A549 (cell line): Measurements from ENCODE around the gene ATOX1. TPM values are rescaled to one million over a fixed set of nuclear protein-coding genes. Genes with fewer than 3 reads are reported as not detected.

Experiments used
- ATAC-seq, 2 experiments: fragments of 200-7000 bp in 1 of 2; fragments of >200 bp in 1 of 2; cut with Nextera tagmentation in 1 of 2; cut with Tn5 transposase in 1 of 2; 3 replicates each; pipeline versions ENCODE4 v1.8.0 to v1.9.1; 2018 to 2020; ENCODE audit warnings: mild to moderate bottlenecking in 1 of 2, moderate library complexity in 1 of 2
- CTCF ChIA-PET: fragments of 300-600 bp; sonication (Branson Sonifier 250); formaldehyde crosslinking; extraction: SDS; loops from one replicate; lab custom pipeline; 2021; ENCODE audit warnings: antibody characterized with exemption, inconsistent platforms; lab: Yijun Ruan, JAX
- POLR2A ChIA-PET: fragments of 350-600 bp; formaldehyde crosslinking; extraction: SDS; loops from one replicate; lab custom pipeline; 2021; ENCODE audit warnings: antibody characterized with exemption, inconsistent platforms; lab: Yijun Ruan, JAX
- DNase-seq, 2 experiments: peaks; one replicate each; pipeline versions ENCODE4 v3.0.0 to v3.0.0-alpha.2; 2011 to 2016; ENCODE audit warnings: low read depth in 1 of 2, low spot score in 1 of 2
- FAIRE-seq: peaks from 2 replicates; lab custom pipeline; 2011; peaks lifted over from hg19 to GRCh38; lab: Jason Lieb, UNC
- H3K27ac ChIP-seq, 2 experiments: fragments of >200 bp; sonication (Bioruptor Twin); formaldehyde crosslinking; 3 replicates each; pipeline ENCODE4 v1.5.1; 2016 to 2017
- H3K4me1 ChIP-seq: fragments of >200 bp; sonication (Bioruptor Twin); formaldehyde crosslinking; 3 replicates; pipeline ENCODE4 v1.6.1; 2016
- H3K4me2 ChIP-seq: fragments of >200 bp; sonication (Bioruptor Twin); formaldehyde crosslinking; 3 replicates; pipeline ENCODE4 v1.6.1; 2016
- H3K4me3 ChIP-seq: fragments of >200 bp; sonication (Bioruptor Twin); formaldehyde crosslinking; 3 replicates; pipeline ENCODE4 v1.5.1; 2016
- H3K9me3 ChIP-seq: fragments of >200 bp; sonication (Bioruptor Twin); formaldehyde crosslinking; 3 replicates; pipeline ENCODE4 v1.6.1; 2016
- CBX8 ChIP-seq: fragments of 200-600 bp; sonication (generic); IDR thresholded peaks from 2 replicates; pipeline ENCODE4 v1.6.1; 2016
- CEBPB ChIP-seq, 2 experiments: fragments of >200 bp in 1 of 2; sonication (Bioruptor Twin) in 1 of 2; formaldehyde crosslinking in 1 of 2; IDR thresholded peaks; 2 replicates each; pipeline ENCODE4 v1.6.1; 2012 to 2016
- CHD4 ChIP-seq: fragments of 200-600 bp; sonication (generic); IDR thresholded peaks from 2 replicates; pipeline ENCODE4 v1.6.1; 2016; ENCODE audit warnings: antibody characterized with exemption, mild to moderate bottlenecking, borderline replicate concordance
- EHMT2 ChIP-seq: fragments of 200-600 bp; sonication (generic); IDR thresholded peaks from 2 replicates; pipeline ENCODE4 v1.6.1; 2016; ENCODE audit warnings: antibody characterized with exemption, low read depth, mild to moderate bottlenecking, moderate library complexity
- EP300 ChIP-seq, 2 experiments: fragments of >200 bp; sonication (Bioruptor Twin); formaldehyde crosslinking; IDR thresholded peaks; 2 replicates in 1 of 2; 3 replicates in 1 of 2; pipeline ENCODE4 v1.6.1; 2016 to 2017
- ESRRA ChIP-seq: fragments of 150-350 bp; IDR thresholded peaks from 2 replicates; pipeline ENCODE4 v1.6.1; 2014; ENCODE audit warnings: mild to moderate bottlenecking, low read length, borderline replicate concordance
- FOXS1 ChIP-seq: fragments of 250-450 bp; sonication (Bioruptor Pico); IDR thresholded peaks from 2 replicates; pipeline ENCODE4 v1.5.0; 2020; ENCODE audit warnings: mild to moderate bottlenecking, moderate library complexity
- HEYL ChIP-seq: fragments of 250-450 bp; sonication (Bioruptor Pico); IDR thresholded peaks from 2 replicates; pipeline ENCODE4 v1.8.0; 2021; ENCODE audit warnings: mild to moderate bottlenecking, moderate library complexity
- HOXB5 ChIP-seq: fragments of 250-450 bp; sonication (Bioruptor Pico); IDR thresholded peaks from 2 replicates; pipeline ENCODE4 v1.5.0; 2020; ENCODE audit warnings: mild to moderate bottlenecking, moderate library complexity
- JUNB ChIP-seq: fragments of >200 bp; sonication (Bioruptor Twin); formaldehyde crosslinking; IDR thresholded peaks from 2 replicates; pipeline ENCODE4 v1.6.1; 2016
- KDM5A ChIP-seq: fragments of 200-600 bp; sonication (generic); IDR thresholded peaks from 2 replicates; pipeline ENCODE4 v1.6.1; 2016; ENCODE audit warnings: antibody characterized with exemption, mild to moderate bottlenecking
- MAZ ChIP-seq: fragments of 150-350 bp; IDR thresholded peaks from 2 replicates; pipeline ENCODE4 v1.6.1; 2014; ENCODE audit warnings: antibody characterized with exemption, low read depth, low read length, borderline replicate concordance
- NPAS2 ChIP-seq: fragments of 250-450 bp; sonication (Bioruptor Pico); IDR thresholded peaks from 2 replicates; pipeline ENCODE4 v1.8.0; 2022; ENCODE audit warnings: mild to moderate bottlenecking, moderate library complexity, borderline replicate concordance
- NR3C1 ChIP-seq: fragments of >200 bp; sonication (Bioruptor Twin); formaldehyde crosslinking; IDR thresholded peaks from 3 replicates; pipeline ENCODE4 v1.6.1; 2017
- RAD21 ChIP-seq, 2 experiments: fragments of >200 bp in 1 of 2; sonication (Bioruptor Twin) in 1 of 2; formaldehyde crosslinking in 1 of 2; IDR thresholded peaks in 1 of 2; conservative IDR thresholded peaks in 1 of 2; 2 replicates in 1 of 2; 3 replicates in 1 of 2; pipeline ENCODE4 v1.6.1; 2012 to 2018; ENCODE audit warnings: inconsistent platforms in 1 of 2
- RARB ChIP-seq: fragments of 250-450 bp; sonication (Bioruptor Pico); IDR thresholded peaks from 2 replicates; pipeline ENCODE4 v1.8.0; 2021; ENCODE audit warnings: mild to moderate bottlenecking, moderate library complexity
- SMC3 ChIP-seq: fragments of >200 bp; sonication (Bioruptor Twin); formaldehyde crosslinking; IDR thresholded peaks from 3 replicates; pipeline ENCODE4 v1.6.1; 2018; ENCODE audit warnings: inconsistent platforms
- SREBF2 ChIP-seq: fragments of 450-650 bp; IDR thresholded peaks from 2 replicates; pipeline ENCODE4 v1.6.1; 2014; ENCODE audit warnings: mild to moderate bottlenecking, moderate library complexity
- TP53 ChIP-seq: fragments of 250-450 bp; sonication (Bioruptor Pico); IDR thresholded peaks from 2 replicates; pipeline ENCODE4 v1.5.0; 2021; ENCODE audit warnings: mild to moderate bottlenecking, moderate library complexity
- ZSCAN20 ChIP-seq: fragments of 250-450 bp; sonication (Bioruptor Pico); IDR thresholded peaks from 2 replicates; pipeline ENCODE4 v1.8.0; 2022; ENCODE audit warnings: mild to moderate bottlenecking, moderate library complexity
- WGBS: methylation state at CpG from one replicate; pipeline ENCODE4 v1.1.6; 2017; ENCODE audit errors: missing lambda C conversion rate; 5-methylcytosine and 5-hydroxymethylcytosine counted together
- polyA plus RNA-seq, 4 experiments: library from polyadenylated mRNA; depleted of rRNA in 3 of 4; stranded (reverse); fragments of >200 nt; fragmentation: RNase III in 1 of 4; extraction: RNeasy Plus Mini Kit Qiagen cat#74134 plus additional on column Dnase treatment in 1 of 4; gene quantifications; 2 replicates in 3 of 4; 3 replicates in 1 of 4; pipeline ENCODE4 v1.2.3, GENCODE V29; 2011 to 2017
- TF ChIP-seq, protein P1 (sequence below): fragments of >200 bp; sonication (Bioruptor Twin); formaldehyde crosslinking; IDR thresholded peaks from 3 replicates; pipeline ENCODE4 v1.5.1; 2016
- TF ChIP-seq, protein P2 (sequence below): fragments of 150-350 bp; IDR thresholded peaks from 2 replicates; pipeline ENCODE4 v1.6.1; 2014; ENCODE audit warnings: low read depth, mild to moderate bottlenecking, low read length
- TF ChIP-seq, protein P3 (sequence below): fragments of 200-600 bp; sonication (generic); IDR thresholded peaks from 2 replicates; pipeline ENCODE4 v1.6.1; 2016; ENCODE audit warnings: antibody characterized with exemption, mild to moderate bottlenecking, moderate library complexity
- TF ChIP-seq, protein P4 (sequence below): IDR thresholded peaks from 2 replicates; pipeline ENCODE4 v1.6.1; 2012
- TF ChIP-seq, protein P5 (sequence below): IDR thresholded peaks from 2 replicates; pipeline ENCODE4 v1.6.1; 2012; ENCODE audit warnings: low read depth, borderline replicate concordance

ATOX1 gene
- polyA plus RNA-seq, 2 of the 4 experiments (the other 2 are of a cell fraction) = 58.1 to 218 TPM

DNA sequence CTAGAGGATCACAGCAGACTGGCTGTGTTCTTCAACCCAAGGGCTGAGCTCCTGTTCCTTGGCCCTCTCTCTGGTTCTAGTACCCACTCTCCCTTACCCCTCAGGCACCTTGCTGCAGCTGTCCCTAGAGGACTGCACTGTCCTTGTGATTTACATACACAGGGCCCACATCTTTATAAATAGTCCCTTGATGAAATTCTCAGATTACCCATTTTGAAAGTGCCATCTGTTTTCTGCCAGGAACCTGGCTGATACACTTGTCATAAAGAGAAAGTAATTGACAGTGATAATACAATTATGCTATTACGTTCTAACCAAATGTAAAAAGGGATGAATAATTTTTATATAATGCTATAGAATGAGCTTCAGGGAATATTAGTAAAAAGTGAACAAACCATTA lies 55.2 kb downstream of the ATOX1 start:
- Histone ChIP-seq H3K27ac (peak overlapping the region; percentile 4 to 93; a peak in 4 of 6 replicates), H3K4me1 (peaks cover 48% of the 10 kb centered on the region), H3K4me3 (no peak overlapping the region), H3K4me2 (no peak overlapping the region), H3K9me3 (peaks cover 3% of the 10 kb centered on the region; the same call in 2 of the 3 replicates)
- ATAC-seq (no peak), DNase-seq (no peak), FAIRE-seq (peak; percentile 56)
- TF ChIP-seq, protein P1, sequence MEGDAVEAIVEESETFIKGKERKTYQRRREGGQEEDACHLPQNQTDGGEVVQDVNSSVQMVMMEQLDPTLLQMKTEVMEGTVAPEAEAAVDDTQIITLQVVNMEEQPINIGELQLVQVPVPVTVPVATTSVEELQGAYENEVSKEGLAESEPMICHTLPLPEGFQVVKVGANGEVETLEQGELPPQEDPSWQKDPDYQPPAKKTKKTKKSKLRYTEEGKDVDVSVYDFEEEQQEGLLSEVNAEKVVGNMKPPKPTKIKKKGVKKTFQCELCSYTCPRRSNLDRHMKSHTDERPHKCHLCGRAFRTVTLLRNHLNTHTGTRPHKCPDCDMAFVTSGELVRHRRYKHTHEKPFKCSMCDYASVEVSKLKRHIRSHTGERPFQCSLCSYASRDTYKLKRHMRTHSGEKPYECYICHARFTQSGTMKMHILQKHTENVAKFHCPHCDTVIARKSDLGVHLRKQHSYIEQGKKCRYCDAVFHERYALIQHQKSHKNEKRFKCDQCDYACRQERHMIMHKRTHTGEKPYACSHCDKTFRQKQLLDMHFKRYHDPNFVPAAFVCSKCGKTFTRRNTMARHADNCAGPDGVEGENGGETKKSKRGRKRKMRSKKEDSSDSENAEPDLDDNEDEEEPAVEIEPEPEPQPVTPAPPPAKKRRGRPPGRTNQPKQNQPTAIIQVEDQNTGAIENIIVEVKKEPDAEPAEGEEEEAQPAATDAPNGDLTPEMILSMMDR = no peak
- no peak for TF ChIP-seq CEBPB (IDR thresholded peaks at IDR 0.05)
- TF ChIP-seq, protein P2, sequence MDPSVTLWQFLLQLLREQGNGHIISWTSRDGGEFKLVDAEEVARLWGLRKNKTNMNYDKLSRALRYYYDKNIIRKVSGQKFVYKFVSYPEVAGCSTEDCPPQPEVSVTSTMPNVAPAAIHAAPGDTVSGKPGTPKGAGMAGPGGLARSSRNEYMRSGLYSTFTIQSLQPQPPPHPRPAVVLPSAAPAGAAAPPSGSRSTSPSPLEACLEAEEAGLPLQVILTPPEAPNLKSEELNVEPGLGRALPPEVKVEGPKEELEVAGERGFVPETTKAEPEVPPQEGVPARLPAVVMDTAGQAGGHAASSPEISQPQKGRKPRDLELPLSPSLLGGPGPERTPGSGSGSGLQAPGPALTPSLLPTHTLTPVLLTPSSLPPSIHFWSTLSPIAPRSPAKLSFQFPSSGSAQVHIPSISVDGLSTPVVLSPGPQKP = no peak
- TF ChIP-seq JUNB = no peak
- TF ChIP-seq, protein P3, sequence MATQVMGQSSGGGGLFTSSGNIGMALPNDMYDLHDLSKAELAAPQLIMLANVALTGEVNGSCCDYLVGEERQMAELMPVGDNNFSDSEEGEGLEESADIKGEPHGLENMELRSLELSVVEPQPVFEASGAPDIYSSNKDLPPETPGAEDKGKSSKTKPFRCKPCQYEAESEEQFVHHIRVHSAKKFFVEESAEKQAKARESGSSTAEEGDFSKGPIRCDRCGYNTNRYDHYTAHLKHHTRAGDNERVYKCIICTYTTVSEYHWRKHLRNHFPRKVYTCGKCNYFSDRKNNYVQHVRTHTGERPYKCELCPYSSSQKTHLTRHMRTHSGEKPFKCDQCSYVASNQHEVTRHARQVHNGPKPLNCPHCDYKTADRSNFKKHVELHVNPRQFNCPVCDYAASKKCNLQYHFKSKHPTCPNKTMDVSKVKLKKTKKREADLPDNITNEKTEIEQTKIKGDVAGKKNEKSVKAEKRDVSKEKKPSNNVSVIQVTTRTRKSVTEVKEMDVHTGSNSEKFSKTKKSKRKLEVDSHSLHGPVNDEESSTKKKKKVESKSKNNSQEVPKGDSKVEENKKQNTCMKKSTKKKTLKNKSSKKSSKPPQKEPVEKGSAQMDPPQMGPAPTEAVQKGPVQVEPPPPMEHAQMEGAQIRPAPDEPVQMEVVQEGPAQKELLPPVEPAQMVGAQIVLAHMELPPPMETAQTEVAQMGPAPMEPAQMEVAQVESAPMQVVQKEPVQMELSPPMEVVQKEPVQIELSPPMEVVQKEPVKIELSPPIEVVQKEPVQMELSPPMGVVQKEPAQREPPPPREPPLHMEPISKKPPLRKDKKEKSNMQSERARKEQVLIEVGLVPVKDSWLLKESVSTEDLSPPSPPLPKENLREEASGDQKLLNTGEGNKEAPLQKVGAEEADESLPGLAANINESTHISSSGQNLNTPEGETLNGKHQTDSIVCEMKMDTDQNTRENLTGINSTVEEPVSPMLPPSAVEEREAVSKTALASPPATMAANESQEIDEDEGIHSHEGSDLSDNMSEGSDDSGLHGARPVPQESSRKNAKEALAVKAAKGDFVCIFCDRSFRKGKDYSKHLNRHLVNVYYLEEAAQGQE = no peak
- TF ChIP-seq SMC3 = no peak
- no peak for TF ChIP-seq NR3C1
- no peak for TF ChIP-seq NPAS2 (CRISPR knock-in tag)
- no peak for TF ChIP-seq EP300 (IDR thresholded peaks at IDR 0.05)
- no peak for TF ChIP-seq ZSCAN20 (CRISPR knock-in tag)
- TF ChIP-seq HEYL = no peak
- 82% methylated on average over 1 of the region's 1 CpG for WGBS
- CTCF ChIA-PET = interaction anchor here (1.0 to 1.6 kb wide), 5 partner anchors 15 to 256 kb away, joined by 3 to 5 read pairs (median 5); partner anchors contain the start of gene SLC36A1
- POLR2A ChIA-PET = no interaction called here

DNA sequence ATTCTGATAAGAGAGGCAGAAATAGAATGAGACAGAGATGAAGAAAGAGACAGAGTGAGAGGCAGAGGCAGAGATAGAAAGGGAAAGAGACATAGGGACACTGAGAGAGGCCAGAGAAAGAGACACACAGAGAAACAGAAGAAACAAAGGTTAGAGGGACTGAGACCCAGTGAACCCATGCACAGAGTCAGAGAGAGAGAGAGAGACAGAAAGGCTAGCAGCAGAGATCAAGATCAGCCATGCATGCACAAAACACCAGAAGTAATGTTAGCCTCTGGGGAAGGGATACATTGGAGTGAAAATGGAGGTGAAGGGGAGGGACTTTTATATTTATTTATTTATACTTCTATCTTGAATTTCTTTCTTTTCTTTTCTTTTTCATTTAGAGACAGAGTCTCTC lies 57.6 kb downstream of the ATOX1 start:
- TF ChIP-seq SREBF2 (no peak), RARB (CRISPR knock-in tag) (no peak), ESRRA (no peak), TP53 (CRISPR knock-in tag) (no peak), EP300 (IDR thresholded peaks at IDR 0.05) (no peak), FOXS1 (no peak), CHD4 (no peak), HOXB5 (CRISPR knock-in tag) (no peak), NR3C1 (no peak), RAD21 (conservative IDR thresholded peaks at IDR 0.05 in 1 of 2, IDR thresholded peaks at IDR 0.05 in 1 of 2) (no peak), NPAS2 (CRISPR knock-in tag) (no peak), EHMT2 (no peak), KDM5A (no peak), MAZ (no peak), CBX8 (no peak)
- TF ChIP-seq, protein P4, sequence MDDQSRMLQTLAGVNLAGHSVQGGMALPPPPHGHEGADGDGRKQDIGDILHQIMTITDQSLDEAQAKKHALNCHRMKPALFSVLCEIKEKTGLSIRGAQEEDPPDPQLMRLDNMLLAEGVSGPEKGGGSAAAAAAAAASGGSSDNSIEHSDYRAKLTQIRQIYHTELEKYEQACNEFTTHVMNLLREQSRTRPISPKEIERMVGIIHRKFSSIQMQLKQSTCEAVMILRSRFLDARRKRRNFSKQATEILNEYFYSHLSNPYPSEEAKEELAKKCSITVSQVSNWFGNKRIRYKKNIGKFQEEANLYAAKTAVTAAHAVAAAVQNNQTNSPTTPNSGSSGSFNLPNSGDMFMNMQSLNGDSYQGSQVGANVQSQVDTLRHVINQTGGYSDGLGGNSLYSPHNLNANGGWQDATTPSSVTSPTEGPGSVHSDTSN = no peak
- TF ChIP-seq, protein P5, sequence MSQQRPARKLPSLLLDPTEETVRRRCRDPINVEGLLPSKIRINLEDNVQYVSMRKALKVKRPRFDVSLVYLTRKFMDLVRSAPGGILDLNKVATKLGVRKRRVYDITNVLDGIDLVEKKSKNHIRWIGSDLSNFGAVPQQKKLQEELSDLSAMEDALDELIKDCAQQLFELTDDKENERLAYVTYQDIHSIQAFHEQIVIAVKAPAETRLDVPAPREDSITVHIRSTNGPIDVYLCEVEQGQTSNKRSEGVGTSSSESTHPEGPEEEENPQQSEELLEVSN = no peak
- TF ChIP-seq, protein P1 = no peak
- POLR2A ChIA-PET = no interaction called here
- Histone ChIP-seq H3K27ac (peak overlapping the region; percentile 18 to 93; a peak in 4 of 6 replicates), H3K4me1 (peaks cover 48% of the 10 kb centered on the region), H3K4me3 (no peak overlapping the region), H3K9me3 (no peaks in the 10 kb centered on the region), H3K4me2 (no peak overlapping the region)
- CTCF ChIA-PET = no interaction called here
- DNase-seq (no peak), ATAC-seq (no peak), FAIRE-seq (no peak)
